Sigmoid colon (tissue), 4 donors: ENCODE results near the gene SETD3.

Experiments used
- CTCF ChIP-seq, 4 experiments: fragments of 450-650 bp in 3 of 4; fragments of 200-600 bp in 1 of 4; IDR thresholded peaks; one replicate each; pipeline ENCODE4 v1.5.1; 2016 to 2019; ENCODE audit warnings: antibody characterized with exemption in 4 of 4, mild to moderate bottlenecking in 3 of 4, moderate library complexity in 2 of 4
- EP300 ChIP-seq, 4 donors: sonication (generic); formaldehyde crosslinking; IDR thresholded peaks; one replicate each; pipeline ENCODE4 v1.6.1; 2017; ENCODE audit warnings: antibody characterized with exemption in 4 of 4
- POLR2A ChIP-seq, 2 donors: fragments of 450-650 bp; IDR thresholded peaks; one replicate each; pipeline ENCODE4 v1.6.1; 2016; ENCODE audit warnings: antibody characterized with exemption in 2 of 2, mild to moderate bottlenecking in 2 of 2, moderate library complexity in 2 of 2
- POLR2AphosphoS5 ChIP-seq, 4 donors: sonication (generic); formaldehyde crosslinking; IDR thresholded peaks; one replicate each; pipeline ENCODE4 v1.6.1; 2017; ENCODE audit warnings: antibody characterized with exemption in 4 of 4

DNA sequence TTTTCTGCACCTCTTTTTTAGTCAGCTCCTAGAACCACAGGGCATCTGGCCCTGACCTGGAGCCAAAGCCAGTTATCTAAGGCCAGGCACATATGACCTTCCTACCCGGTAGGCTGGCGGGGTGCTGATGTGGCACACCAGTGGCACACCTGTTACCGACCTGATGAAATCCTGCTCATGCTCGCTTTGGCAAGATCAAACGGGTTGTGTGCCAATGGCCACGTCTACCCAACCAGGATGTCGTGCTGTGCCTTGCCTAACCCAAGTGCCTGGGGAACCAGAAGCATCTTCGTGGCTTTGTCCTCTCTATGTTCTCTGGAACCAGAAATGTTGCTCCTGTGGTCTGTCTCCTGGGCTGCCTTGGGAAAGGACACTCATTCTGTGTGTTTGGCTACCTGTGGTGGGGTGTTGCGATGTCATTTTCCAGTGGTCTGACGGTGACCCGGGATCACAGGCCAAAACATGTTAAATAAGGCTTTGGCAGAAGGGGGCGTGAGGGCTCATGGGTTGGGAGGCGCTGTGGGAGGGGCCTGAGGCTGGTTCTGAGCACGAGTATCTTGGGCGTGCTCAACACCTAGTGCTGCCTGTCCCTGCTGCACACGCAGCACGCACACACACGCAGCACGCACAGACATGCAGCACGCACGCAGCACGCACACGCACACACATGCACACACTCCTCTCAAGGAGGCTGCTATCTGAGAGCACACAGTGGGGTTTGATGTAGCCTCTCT is 28.4 kb upstream of the SETD3 start:
- no peak for TF ChIP-seq CTCF (IDR thresholded peaks at IDR 0.05)
- no peak for TF ChIP-seq POLR2A (IDR thresholded peaks at IDR 0.05)
- no peak for TF ChIP-seq EP300 (IDR thresholded peaks at IDR 0.05)
- no peak for TF ChIP-seq POLR2AphosphoS5 (IDR thresholded peaks at IDR 0.05)
